GM12878 (cell line): ENCODE results near the gene CFL2. TPM values are rescaled to one million over a fixed set of nuclear protein-coding genes. Genes with fewer than 3 reads are reported as not detected.

Source experiments
- ATAC-seq: fragments of 200-7000 bp; cut with Tn5 transposase; 3 replicates; pipeline ENCODE4 v1.9.1; 2020; ENCODE audit warnings: mild to moderate bottlenecking, moderate library complexity
- BruUV-seq: library from RNA; stranded (reverse); fragments of 400-500 nt; replicated peaks from 2 replicates; lab custom pipeline; 2021; lab: Mats Ljungman, UMichigan
- CTCF ChIA-PET: fragments of 300-600 bp; sonication (Branson Sonifier 250); formaldehyde crosslinking; extraction: SDS; loops from one replicate; lab custom pipeline; 2021; ENCODE audit warnings: inconsistent platforms; lab: Yijun Ruan, JAX
- POLR2A ChIA-PET: fragments of 350-600 bp; formaldehyde crosslinking; extraction: SDS; loops from one replicate; lab custom pipeline; 2021; ENCODE audit warnings: inconsistent platforms; lab: Charles Lee
- RAD21 ChIA-PET: fragments of 300-600 bp; sonication (Branson Sonifier 250); formaldehyde crosslinking; loops from one replicate; lab custom pipeline; 2023; ENCODE audit warnings: antibody characterized with exemption; ENCODE audit not compliant: unreplicated experiment; lab: Charles Lee
- SMC1A ChIA-PET: fragments of 300-600 bp; sonication (Branson Sonifier 250); formaldehyde crosslinking; loops from one replicate; lab custom pipeline; 2023; ENCODE audit not compliant: unreplicated experiment, uncharacterized antibody; lab: Charles Lee
- DNase-seq: peaks from one replicate; pipeline ENCODE4 v3.0.0-alpha.2; 2011; ENCODE audit warnings: low read depth, low spot score
- FAIRE-seq: peaks from 3 replicates; lab custom pipeline; 2011; peaks lifted over from hg19 to GRCh38; lab: Jason Lieb, UNC
- H2AFZ ChIP-seq: 2 replicates; pipeline ENCODE4 v1.6.0; 2011; ENCODE audit warnings: low read depth, low read length, control low read depth; ENCODE audit not compliant: control insufficient read depth
- H3K27ac ChIP-seq: 2 replicates; pipeline ENCODE4 v1.5.1; 2011; ENCODE audit warnings: control low read depth; ENCODE audit not compliant: control insufficient read depth, insufficient read depth
- H3K27me3 ChIP-seq, 2 experiments: replicated peaks in 1 of 2; 2 replicates each; pipeline versions ENCODE4 v1.6.0 to v1.6.1; 2011; ENCODE audit warnings: low read length in 1 of 2; ENCODE audit not compliant: control insufficient read depth in 2 of 2, insufficient read depth in 2 of 2
- H3K36me3 ChIP-seq, 2 experiments: 2 replicates each; pipeline ENCODE4 v1.5.1; 2011; ENCODE audit warnings: low read length in 1 of 2; ENCODE audit not compliant: control insufficient read depth in 2 of 2, insufficient read depth in 2 of 2
- H3K4me1 ChIP-seq: 2 replicates; pipeline ENCODE4 v1.6.1; 2011; ENCODE audit warnings: mild to moderate bottlenecking, low read length, moderate library complexity, mixed read lengths; ENCODE audit not compliant: control insufficient read depth, insufficient read depth
- H3K4me2 ChIP-seq: 2 replicates; pipeline ENCODE4 v1.6.0; 2011; ENCODE audit warnings: control low read depth; ENCODE audit not compliant: control insufficient read depth, insufficient read depth
- H3K4me3 ChIP-seq: fragments of 200-600 bp; sonication (generic); 2 replicates; pipeline ENCODE4 v1.5.1; 2016
- H3K79me2 ChIP-seq: 2 replicates; pipeline ENCODE4 v1.6.0; 2011; ENCODE audit warnings: low read length; ENCODE audit not compliant: control insufficient read depth, insufficient read depth
- H3K9ac ChIP-seq: 2 replicates; pipeline ENCODE4 v1.8.0; 2011; ENCODE audit warnings: low read length, control low read depth, mixed read lengths; ENCODE audit not compliant: control insufficient read depth, insufficient read depth
- H3K9me3 ChIP-seq: replicated peaks from 3 replicates; pipeline ENCODE4 v1.5.1; 2011; ENCODE audit warnings: mild to moderate bottlenecking, low read length; ENCODE audit not compliant: control insufficient read depth, insufficient read depth
- H4K20me1 ChIP-seq: 2 replicates; pipeline ENCODE4 v1.6.0; 2011; ENCODE audit not compliant: control insufficient read depth, insufficient read depth
- BACH1 ChIP-seq: fragments of 450-650 bp; IDR thresholded peaks from 2 replicates; pipeline ENCODE4 v1.6.1; 2017; ENCODE audit warnings: mild to moderate bottlenecking, borderline replicate concordance
- BCL3 ChIP-seq: IDR thresholded peaks from 2 replicates; pipeline ENCODE4 v1.6.1; 2011; ENCODE audit warnings: borderline replicate concordance, low read depth, mild to moderate bottlenecking, moderate library complexity, low read length; ENCODE audit not compliant: insufficient read depth, poor library complexity, severe bottlenecking
- CBX5 ChIP-seq: sonication (generic); IDR thresholded peaks from 2 replicates; pipeline ENCODE4 v1.6.1; 2016; ENCODE audit warnings: low read depth, moderate library complexity, mild to moderate bottlenecking, inconsistent platforms
- GATAD2B ChIP-seq: fragments of 450-650 bp; conservative IDR thresholded peaks from 2 replicates; pipeline ENCODE4 v1.6.1; 2017; ENCODE audit warnings: low read depth, mild to moderate bottlenecking, moderate library complexity
- MLLT1 ChIP-seq: fragments of 450-650 bp; IDR thresholded peaks from 2 replicates; pipeline ENCODE4 v1.6.1; 2016; ENCODE audit warnings: mild to moderate bottlenecking
- MYC ChIP-seq: IDR thresholded peaks from 2 replicates; pipeline ENCODE4 v1.6.1; 2011; ENCODE audit warnings: mild to moderate bottlenecking, low read length, moderate library complexity, inconsistent platforms; ENCODE audit not compliant: insufficient read depth, insufficient replicate concordance, insufficient read length, severe bottlenecking
- RAD51 ChIP-seq: fragments of 450-650 bp; IDR thresholded peaks from 2 replicates; pipeline ENCODE4 v1.6.1; 2016; ENCODE audit warnings: moderate library complexity, mild to moderate bottlenecking, inconsistent platforms
- RB1 ChIP-seq: fragments of 450-650 bp; formaldehyde crosslinking; IDR thresholded peaks from 2 replicates; pipeline ENCODE4 v1.6.1; 2017; ENCODE audit warnings: mild to moderate bottlenecking, borderline replicate concordance
- ZBTB40 ChIP-seq: fragments of 450-650 bp; IDR thresholded peaks from 2 replicates; pipeline ENCODE4 v1.6.1; 2016; ENCODE audit warnings: mild to moderate bottlenecking, moderate library complexity, borderline replicate concordance
- WGBS: methylation state at CpG from one replicate; pipeline ENCODE4 v1.1.6; 2016; ENCODE audit warnings: low lambda C conversion rate; ENCODE audit not compliant: insufficient replicate concordance, insufficient coverage; ENCODE audit errors: missing lambda C conversion rate; 5-methylcytosine and 5-hydroxymethylcytosine counted together
- in situ Hi-C: fragments of 300-500 bp; cut with MboI; formaldehyde crosslinking; loops from 9 replicates; pipeline ENCODE4 v1.14.3; 2018; ENCODE audit warnings: mixed read lengths
- intact Hi-C: fragments of 100-400 bp; cut with micrococcal nuclease; formaldehyde crosslinking; loops from one replicate; pipeline ENCODE4 v1.14.2; 2022; ENCODE audit not compliant: unreplicated experiment
- polyA plus RNA-seq, 11 experiments: library from polyadenylated mRNA; depleted of rRNA in 4 of 11; unstranded in 6 of 11; stranded (reverse) in 5 of 11; fragments of >200 nt; fragmentation: Nextera tagmentation in 4 of 11; fragmentation: Illumina TruSeq in 1 of 11; extraction: Ambion mirVana in 4 of 11; extraction: Trizol in 1 of 11; gene quantifications; 1 replicate in 1 of 11; 2 replicates in 10 of 11; pipeline versions ENCODE4 v1.2.1 to v1.2.3, GENCODE V29; 2011 to 2016; ENCODE audit warnings: inconsistent platforms in 2 of 11, missing spikeins in 2 of 11, low read depth in 1 of 11
- total RNA-seq, 4 experiments: library from RNA; depleted of rRNA in 3 of 4; stranded (reverse); fragments of >200 nt in 3 of 4; fragmentation: Illumina TruSeq in 1 of 4; extraction: Trizol in 1 of 4; gene quantifications; 2 replicates each; pipeline versions ENCODE4 v1.2.1 to v1.2.3, GENCODE V29; 2013 to 2021
- TF ChIP-seq, protein P1 (sequence below): IDR thresholded peaks from 2 replicates; pipeline ENCODE4 v1.6.1; 2012; ENCODE audit warnings: improper control_type of control experiment, low read depth, low read length; ENCODE audit not compliant: insufficient replicate concordance

Gene CFL2
- total and polyA plus RNA-seq, 10 of the 15 experiments (the other 5 are each of a cell fraction or from before 2014, with no cell fraction given): 4.7 to 13.4 (median 8.4) TPM

DNA sequence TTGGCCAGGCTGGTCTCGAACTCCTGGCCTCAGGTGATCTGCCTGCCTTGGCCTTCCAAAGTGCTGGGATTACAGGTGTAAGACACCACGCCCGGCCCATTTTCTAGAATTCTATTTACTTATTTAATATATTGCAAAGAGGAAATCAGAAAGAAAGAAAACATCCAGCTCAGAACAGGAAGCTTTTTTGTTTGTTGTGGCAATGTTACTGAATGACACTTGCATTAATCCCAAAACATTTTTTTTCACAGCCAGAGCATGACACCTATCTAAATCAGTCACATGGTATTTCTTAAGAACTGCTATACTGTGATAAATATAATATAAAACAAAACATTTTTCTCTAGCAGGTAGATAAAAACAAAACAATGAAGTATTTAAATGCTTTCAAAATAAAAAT is 12.6 kb downstream of the CFL2 start:
- ChIA-PET RAD21 (interaction anchor here (2.7 kb wide), 1 partner anchor 21 kb away, joined by 10 read pairs; no protein-coding TSS in a partner anchor), POLR2A (no interaction called here), SMC1A (interaction anchor here (1.4 to 3.2 kb wide), 6 partner anchors 8 to 29 kb away, joined by 3 to 16 read pairs (median 4); partner anchors contain the start of gene CFL2), CTCF (interaction anchor here (0.6 to 3.1 kb wide), 3 partner anchors 10 to 380 kb away, joined by 3 to 17 read pairs (median 5); no protein-coding TSS in a partner anchor)
- no peak overlapping the region for H3K4me3 ChIP-seq
- H2AFZ ChIP-seq: no peak overlapping the region
- H3K27ac ChIP-seq: no peak overlapping the region
- H3K27me3 ChIP-seq: no peaks in the 10 kb centered on the region
- ATAC-seq (no peak), FAIRE-seq (no peak), DNase-seq (no peak)
- H3K36me3 ChIP-seq: no peaks in the 10 kb centered on the region
- no peak overlapping the region for H3K9ac ChIP-seq
- H3K4me1 ChIP-seq: no peaks in the 10 kb centered on the region
- H3K79me2 ChIP-seq: no peaks in the 10 kb centered on the region
- H3K9me3 ChIP-seq: no peaks in the 10 kb centered on the region
- H3K4me2 ChIP-seq: no peak overlapping the region
- H4K20me1 ChIP-seq: no peaks in the 10 kb centered on the region
- no TSS peak for BruUV-seq
- intact Hi-C loops (no loop called here), in situ Hi-C loops (no loop called here)
- 100% methylated on average over 3 of the region's 3 CpGs for WGBS
- TF ChIP-seq ZBTB40 (no peak), RAD51 (no peak), BACH1 (no peak), BCL3 (no peak), MLLT1 (no peak), CBX5 (no peak), GATAD2B (no peak), MYC (no peak), RB1 (no peak)
- TF ChIP-seq, protein P1, sequence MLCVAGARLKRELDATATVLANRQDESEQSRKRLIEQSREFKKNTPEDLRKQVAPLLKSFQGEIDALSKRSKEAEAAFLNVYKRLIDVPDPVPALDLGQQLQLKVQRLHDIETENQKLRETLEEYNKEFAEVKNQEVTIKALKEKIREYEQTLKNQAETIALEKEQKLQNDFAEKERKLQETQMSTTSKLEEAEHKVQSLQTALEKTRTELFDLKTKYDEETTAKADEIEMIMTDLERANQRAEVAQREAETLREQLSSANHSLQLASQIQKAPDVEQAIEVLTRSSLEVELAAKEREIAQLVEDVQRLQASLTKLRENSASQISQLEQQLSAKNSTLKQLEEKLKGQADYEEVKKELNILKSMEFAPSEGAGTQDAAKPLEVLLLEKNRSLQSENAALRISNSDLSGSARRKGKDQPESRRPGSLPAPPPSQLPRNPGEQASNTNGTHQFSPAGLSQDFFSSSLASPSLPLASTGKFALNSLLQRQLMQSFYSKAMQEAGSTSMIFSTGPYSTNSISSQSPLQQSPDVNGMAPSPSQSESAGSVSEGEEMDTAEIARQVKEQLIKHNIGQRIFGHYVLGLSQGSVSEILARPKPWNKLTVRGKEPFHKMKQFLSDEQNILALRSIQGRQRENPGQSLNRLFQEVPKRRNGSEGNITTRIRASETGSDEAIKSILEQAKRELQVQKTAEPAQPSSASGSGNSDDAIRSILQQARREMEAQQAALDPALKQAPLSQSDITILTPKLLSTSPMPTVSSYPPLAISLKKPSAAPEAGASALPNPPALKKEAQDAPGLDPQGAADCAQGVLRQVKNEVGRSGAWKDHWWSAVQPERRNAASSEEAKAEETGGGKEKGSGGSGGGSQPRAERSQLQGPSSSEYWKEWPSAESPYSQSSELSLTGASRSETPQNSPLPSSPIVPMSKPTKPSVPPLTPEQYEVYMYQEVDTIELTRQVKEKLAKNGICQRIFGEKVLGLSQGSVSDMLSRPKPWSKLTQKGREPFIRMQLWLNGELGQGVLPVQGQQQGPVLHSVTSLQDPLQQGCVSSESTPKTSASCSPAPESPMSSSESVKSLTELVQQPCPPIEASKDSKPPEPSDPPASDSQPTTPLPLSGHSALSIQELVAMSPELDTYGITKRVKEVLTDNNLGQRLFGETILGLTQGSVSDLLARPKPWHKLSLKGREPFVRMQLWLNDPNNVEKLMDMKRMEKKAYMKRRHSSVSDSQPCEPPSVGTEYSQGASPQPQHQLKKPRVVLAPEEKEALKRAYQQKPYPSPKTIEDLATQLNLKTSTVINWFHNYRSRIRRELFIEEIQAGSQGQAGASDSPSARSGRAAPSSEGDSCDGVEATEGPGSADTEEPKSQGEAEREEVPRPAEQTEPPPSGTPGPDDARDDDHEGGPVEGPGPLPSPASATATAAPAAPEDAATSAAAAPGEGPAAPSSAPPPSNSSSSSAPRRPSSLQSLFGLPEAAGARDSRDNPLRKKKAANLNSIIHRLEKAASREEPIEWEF: no peak
